Body of pancreas (tissue), 4 donors: ENCODE measurements around the gene ARID5A.

Experiments
- CTCF ChIP-seq, 7 experiments: fragments of 450-650 bp in 4 of 7; fragments of 200-600 bp in 3 of 7; sonication (generic) in 3 of 7; IDR thresholded peaks; one replicate each; pipeline ENCODE4 v1.5.1; 2016 to 2019; ENCODE audit warnings: antibody characterized with exemption in 7 of 7
- POLR2A ChIP-seq, 3 donors: fragments of 450-650 bp; IDR thresholded peaks; one replicate each; pipeline ENCODE4 v1.6.1; 2016; ENCODE audit warnings: antibody characterized with exemption in 3 of 3, mild to moderate bottlenecking in 2 of 3

- no peak for TF ChIP-seq POLR2A (IDR thresholded peaks at IDR 0.05)
- TF ChIP-seq CTCF (IDR thresholded peaks at IDR 0.05), result no peak
Observed at GRCh38 chr2:96532641-96533291, 3.8 kb upstream of the ARID5A start.
